ENCODE measurements around the gene RPS3. TPM values are rescaled to one million over a fixed set of nuclear protein-coding genes. Genes with fewer than 3 reads are reported as not detected.

Gene RPS3
- polyA plus RNA-seq, 1 donor, result 3,748 TPM

GRCh38 chr11:75440960-75441803, 41.9 kb downstream of the RPS3 start:
- DNase-seq, result no peak
- Histone ChIP-seq H3K27ac (ENCODE audit: low read length) (no peak overlapping the region), H3K4me3 (ENCODE audit: low read length) (no peak overlapping the region), H3K4me1 (ENCODE audit: control insufficient read depth, insufficient read depth, low read length) (no peaks in the 10 kb centered on the region), H3K27me3 (ENCODE audit: control insufficient read depth, insufficient read depth, low read length) (no peaks in the 10 kb centered on the region), H3K9me3 (ENCODE audit: control insufficient read depth, low read depth, low read length) (no peaks in the 10 kb centered on the region), H3K36me3 (ENCODE audit: control insufficient read depth, insufficient read depth, low read length) (peaks cover 59% of the 10 kb centered on the region)
- WGBS (ENCODE audit: insufficient coverage, low lambda C conversion rate), result no CpG with 5 or more reads among the region's 27 CpGs

GRCh38 chr11:75441804-75442132, 42.5 kb downstream of the RPS3 start:
- H3K4me3 ChIP-seq (ENCODE audit: low read length), result no peak overlapping the region
- H3K27me3 ChIP-seq (ENCODE audit: control insufficient read depth, insufficient read depth, low read length), result no peaks in the 10 kb centered on the region
- WGBS (ENCODE audit: insufficient coverage, low lambda C conversion rate), result no CpG with 5 or more reads among the region's 7 CpGs
- DNase-seq, result no peak
- no peaks in the 10 kb centered on the region for H3K9me3 ChIP-seq (ENCODE audit: control insufficient read depth, low read depth, low read length)
- no peak overlapping the region for H3K27ac ChIP-seq (ENCODE audit: low read length)
- H3K4me1 ChIP-seq (ENCODE audit: control insufficient read depth, insufficient read depth, low read length), result no peaks in the 10 kb centered on the region
- H3K36me3 ChIP-seq (ENCODE audit: control insufficient read depth, insufficient read depth, low read length), result peaks cover 58% of the 10 kb centered on the region

- H3K9me3 ChIP-seq (ENCODE audit: control insufficient read depth, low read depth, low read length), result no peaks in the 10 kb centered on the region
- no CpG with 5 or more reads among the region's 15 CpGs for WGBS (ENCODE audit: insufficient coverage, low lambda C conversion rate)
- H3K4me3 ChIP-seq (ENCODE audit: low read length), result no peak overlapping the region
- H3K36me3 ChIP-seq (ENCODE audit: control insufficient read depth, insufficient read depth, low read length), result peaks cover 52% of the 10 kb centered on the region
- H3K27me3 ChIP-seq (ENCODE audit: control insufficient read depth, insufficient read depth, low read length), result no peaks in the 10 kb centered on the region
- DNase-seq, result no peak
- H3K27ac ChIP-seq (ENCODE audit: low read length), result no peak overlapping the region
- no peaks in the 10 kb centered on the region for H3K4me1 ChIP-seq (ENCODE audit: control insufficient read depth, insufficient read depth, low read length)
Measured at GRCh38 chr11:75442161-75442885, 43.0 kb downstream of the RPS3 start.

- no peaks in the 10 kb centered on the region for H3K4me1 ChIP-seq (ENCODE audit: control insufficient read depth, insufficient read depth, low read length)
Measured at GRCh38 chr11:75443043-75443442, 43.7 kb downstream of the RPS3 start.

GRCh38 chr11:75445315-75445953, 46.1 kb downstream of the RPS3 start:
- no peaks in the 10 kb centered on the region for H3K9me3 ChIP-seq (ENCODE audit: control insufficient read depth, low read depth, low read length)
- WGBS (ENCODE audit: insufficient coverage, low lambda C conversion rate), result no CpG with 5 or more reads among the region's 6 CpGs
- DNase-seq, result peak; percentile 37 to 54

More at GRCh38 chr11:75443043-75443442, 43.7 kb downstream of the RPS3 start:
- Histone ChIP-seq H3K27ac (ENCODE audit: low read length) (no peak overlapping the region), H3K27me3 (ENCODE audit: control insufficient read depth, insufficient read depth, low read length) (no peaks in the 10 kb centered on the region), H3K36me3 (ENCODE audit: control insufficient read depth, insufficient read depth, low read length) (peaks cover 52% of the 10 kb centered on the region), H3K4me3 (ENCODE audit: low read length) (no peak overlapping the region), H3K9me3 (ENCODE audit: control insufficient read depth, low read depth, low read length) (no peaks in the 10 kb centered on the region)
- DNase-seq, result no peak
- WGBS (ENCODE audit: insufficient coverage, low lambda C conversion rate), result no CpG with 5 or more reads among the region's 12 CpGs

GRCh38 chr11:75447415-75447814, 48.1 kb downstream of the RPS3 start:
- no peaks in the 10 kb centered on the region for H3K4me1 ChIP-seq (ENCODE audit: control insufficient read depth, insufficient read depth, low read length)
- WGBS (ENCODE audit: insufficient coverage, low lambda C conversion rate), result no CpG with 5 or more reads among the region's 5 CpGs
- no peak overlapping the region for H3K27ac ChIP-seq (ENCODE audit: low read length)
- no peak overlapping the region for H3K4me3 ChIP-seq (ENCODE audit: low read length)
- no peak for DNase-seq
- H3K9me3 ChIP-seq (ENCODE audit: control insufficient read depth, low read depth, low read length), result peaks cover 6% of the 10 kb centered on the region
- H3K27me3 ChIP-seq (ENCODE audit: control insufficient read depth, insufficient read depth, low read length), result no peaks in the 10 kb centered on the region
- peaks cover 38% of the 10 kb centered on the region for H3K36me3 ChIP-seq (ENCODE audit: control insufficient read depth, insufficient read depth, low read length)

More at GRCh38 chr11:75445315-75445953, 46.1 kb downstream of the RPS3 start:
- Histone ChIP-seq H3K4me3 (ENCODE audit: low read length) (no peak overlapping the region), H3K4me1 (ENCODE audit: control insufficient read depth, insufficient read depth, low read length) (no peaks in the 10 kb centered on the region), H3K36me3 (ENCODE audit: control insufficient read depth, insufficient read depth, low read length) (peaks cover 49% of the 10 kb centered on the region), H3K27ac (ENCODE audit: low read length) (no peak overlapping the region), H3K27me3 (ENCODE audit: control insufficient read depth, insufficient read depth, low read length) (no peaks in the 10 kb centered on the region)

- Histone ChIP-seq H3K9me3 (ENCODE audit: control insufficient read depth, low read depth, low read length) (peaks cover 6% of the 10 kb centered on the region), H3K4me1 (ENCODE audit: control insufficient read depth, insufficient read depth, low read length) (no peaks in the 10 kb centered on the region), H3K27ac (ENCODE audit: low read length) (no peak overlapping the region), H3K27me3 (ENCODE audit: control insufficient read depth, insufficient read depth, low read length) (no peaks in the 10 kb centered on the region), H3K36me3 (ENCODE audit: control insufficient read depth, insufficient read depth, low read length) (peaks cover 32% of the 10 kb centered on the region), H3K4me3 (ENCODE audit: low read length) (no peak overlapping the region)
- WGBS (ENCODE audit: insufficient coverage, low lambda C conversion rate), result no CpG with 5 or more reads among the region's 10 CpGs
- DNase-seq, result no peak
Measured at GRCh38 chr11:75449271-75449670, 50.0 kb downstream of the RPS3 start.

GRCh38 chr11:75449776-75450175, 50.5 kb downstream of the RPS3 start:
- Histone ChIP-seq H3K4me3 (ENCODE audit: low read length) (no peak overlapping the region), H3K36me3 (ENCODE audit: control insufficient read depth, insufficient read depth, low read length) (peaks cover 27% of the 10 kb centered on the region), H3K27me3 (ENCODE audit: control insufficient read depth, insufficient read depth, low read length) (no peaks in the 10 kb centered on the region), H3K4me1 (ENCODE audit: control insufficient read depth, insufficient read depth, low read length) (no peaks in the 10 kb centered on the region), H3K27ac (ENCODE audit: low read length) (no peak overlapping the region), H3K9me3 (ENCODE audit: control insufficient read depth, low read depth, low read length) (peaks cover 6% of the 10 kb centered on the region)
- 100% methylated on average over 1 of the region's 11 CpGs for WGBS (ENCODE audit: insufficient coverage, low lambda C conversion rate)
- no peak for DNase-seq

- H3K27me3 ChIP-seq (ENCODE audit: control insufficient read depth, insufficient read depth, low read length), result no peaks in the 10 kb centered on the region
- DNase-seq, result no peak
Measured at GRCh38 chr11:75450236-75450635, 50.9 kb downstream of the RPS3 start.

More at GRCh38 chr11:75450236-75450635, 50.9 kb downstream of the RPS3 start:
- Histone ChIP-seq H3K4me1 (ENCODE audit: control insufficient read depth, insufficient read depth, low read length) (no peaks in the 10 kb centered on the region), H3K4me3 (ENCODE audit: low read length) (no peak overlapping the region), H3K27ac (ENCODE audit: low read length) (no peak overlapping the region), H3K36me3 (ENCODE audit: control insufficient read depth, insufficient read depth, low read length) (peaks cover 31% of the 10 kb centered on the region), H3K9me3 (ENCODE audit: control insufficient read depth, low read depth, low read length) (peaks cover 6% of the 10 kb centered on the region)
- WGBS (ENCODE audit: insufficient coverage, low lambda C conversion rate), result no CpG with 5 or more reads among the region's 7 CpGs

Measured in large intestine (tissue), 3 donors.